HG02840 (cell line): ENCODE measurements around the gene TMEM131L.
"Not testable (repeated sequence)": the region's sequence is repeated elsewhere in the genome, so short reads cannot be mapped to it uniquely, and the experiment has no call there.

Experiments used
- ATAC-seq: cut with Tn5 transposase; IDR thresholded peaks from one replicate; pipeline ENCODE4 v1.9.1; 2021; ENCODE audit warnings: mild to moderate bottlenecking, moderate library complexity, moderate number of reproducible peaks; ENCODE audit not compliant: unreplicated experiment, low FRiP score

TMEM131L gene

DNA sequence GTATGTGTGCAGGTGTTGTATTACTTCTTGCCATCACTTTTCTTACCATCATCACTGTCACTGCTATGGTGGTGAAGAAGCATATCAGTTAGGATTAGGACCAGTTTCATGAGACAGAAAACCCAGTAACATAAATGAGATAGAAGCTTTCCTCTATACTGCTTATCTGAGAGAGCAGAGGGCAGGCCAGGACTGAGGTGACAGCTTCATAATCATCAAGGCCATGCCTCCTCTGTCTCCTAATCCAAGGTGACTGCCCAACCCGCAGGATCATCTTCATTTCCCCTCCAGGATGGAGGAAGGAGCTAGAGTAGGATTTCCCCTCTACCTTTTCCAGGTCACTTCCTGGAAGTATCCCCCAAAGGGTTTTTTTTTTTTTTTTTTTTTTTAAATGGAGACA, 35.4 kb downstream of the TMEM131L start:
- no peak for ATAC-seq

DNA sequence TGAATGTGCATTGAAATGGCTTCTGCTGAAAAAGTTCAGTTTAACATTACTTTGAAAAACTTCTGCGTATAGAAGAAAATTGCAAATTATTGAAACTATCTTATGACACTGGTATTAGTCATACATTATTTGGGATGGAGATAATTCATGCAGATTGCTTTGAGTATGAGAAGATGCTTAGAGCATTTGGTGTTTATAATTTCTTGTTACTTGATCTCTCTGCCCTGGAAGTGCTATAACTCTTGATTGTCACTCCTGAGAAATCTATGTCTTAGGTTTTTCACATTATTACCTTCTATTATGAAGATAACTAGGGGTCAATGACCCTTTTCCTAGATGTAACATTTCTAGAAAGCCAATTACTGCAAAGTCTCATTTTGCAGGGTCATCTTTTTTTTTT, 36.4 kb downstream of the TMEM131L start:
- ATAC-seq = no peak

DNA sequence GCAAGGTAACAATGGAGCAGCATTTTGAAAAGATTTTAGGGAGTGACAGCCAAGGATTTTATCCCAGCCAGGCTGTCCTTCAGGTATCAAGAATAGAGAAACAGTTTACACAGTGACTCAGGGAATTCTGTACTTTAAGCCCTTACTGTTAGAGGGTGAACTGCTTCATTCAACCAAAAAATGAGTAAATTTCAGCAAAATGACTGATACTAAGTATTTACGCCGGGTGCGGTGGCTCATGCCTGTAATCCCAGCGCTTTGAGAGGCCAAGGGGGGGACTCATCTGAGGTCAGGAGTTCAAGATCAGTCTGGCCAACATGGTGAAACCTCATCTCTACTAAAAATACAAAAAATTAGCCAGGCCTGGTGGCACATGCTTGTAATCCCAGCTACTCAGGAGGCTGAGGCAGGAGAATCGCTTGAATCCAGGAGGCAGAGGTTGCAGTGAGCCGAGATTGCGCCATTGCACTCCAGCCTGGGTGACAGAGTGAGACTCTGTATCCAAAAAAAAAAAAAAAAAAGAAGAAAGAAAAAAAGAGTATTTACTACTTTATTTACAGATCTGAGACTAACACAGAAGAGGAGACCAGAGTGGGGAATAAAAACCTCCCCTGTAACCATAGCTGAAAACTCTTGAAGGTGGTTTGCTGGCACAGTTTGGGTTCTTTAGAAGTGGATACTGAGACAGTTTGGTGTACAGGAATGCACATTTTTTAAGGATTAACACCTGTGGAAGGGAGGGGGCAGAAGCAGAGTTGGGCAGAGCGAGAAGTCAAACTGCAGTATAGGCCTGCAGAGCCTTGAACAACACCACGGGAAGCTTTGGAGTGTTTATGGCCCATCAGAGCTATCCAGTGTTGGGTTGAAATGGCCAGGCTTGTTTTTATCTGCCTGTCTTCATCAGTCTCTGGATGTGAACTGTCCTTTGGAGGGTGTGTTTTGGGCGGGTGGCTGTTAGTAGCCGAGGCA, 40.5 kb downstream of the TMEM131L start:
- no peak for ATAC-seq

DNA sequence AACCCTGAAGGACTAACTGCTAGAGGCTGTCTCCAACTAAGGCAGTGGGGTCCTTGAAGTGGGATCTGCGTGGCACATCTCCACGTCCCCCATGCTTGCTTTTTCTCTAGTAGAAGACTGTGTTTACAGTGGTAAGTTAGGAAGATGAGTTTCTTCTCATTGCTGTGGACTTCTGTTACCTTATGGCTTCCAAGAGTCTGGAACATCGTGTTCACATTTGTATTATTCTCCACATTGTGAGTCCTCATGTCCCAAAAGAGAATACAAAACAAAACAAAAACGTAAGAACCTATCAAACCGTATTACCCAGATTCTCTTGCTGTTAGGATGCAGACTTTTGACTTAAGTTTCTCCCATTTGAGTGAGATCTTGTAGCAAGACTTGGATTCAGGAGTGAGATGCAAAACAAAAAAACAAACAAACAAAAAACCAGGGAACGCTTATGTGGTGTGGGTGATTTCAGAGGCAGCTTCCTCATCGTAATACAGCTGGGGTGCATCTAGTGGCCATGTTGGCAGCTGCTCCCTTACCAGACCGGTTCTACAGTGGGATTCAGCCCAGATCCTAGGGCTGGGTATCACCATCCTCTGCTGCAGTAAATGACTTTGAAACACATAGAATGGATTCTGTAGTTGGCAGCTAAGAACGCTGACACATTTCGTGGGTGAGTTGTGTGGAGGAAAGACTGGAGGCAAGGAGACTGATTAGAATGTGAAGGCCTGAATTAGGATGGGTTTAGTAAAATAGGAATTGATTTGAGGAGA, 41.3 kb downstream of the TMEM131L start:
- no peak for ATAC-seq

DNA sequence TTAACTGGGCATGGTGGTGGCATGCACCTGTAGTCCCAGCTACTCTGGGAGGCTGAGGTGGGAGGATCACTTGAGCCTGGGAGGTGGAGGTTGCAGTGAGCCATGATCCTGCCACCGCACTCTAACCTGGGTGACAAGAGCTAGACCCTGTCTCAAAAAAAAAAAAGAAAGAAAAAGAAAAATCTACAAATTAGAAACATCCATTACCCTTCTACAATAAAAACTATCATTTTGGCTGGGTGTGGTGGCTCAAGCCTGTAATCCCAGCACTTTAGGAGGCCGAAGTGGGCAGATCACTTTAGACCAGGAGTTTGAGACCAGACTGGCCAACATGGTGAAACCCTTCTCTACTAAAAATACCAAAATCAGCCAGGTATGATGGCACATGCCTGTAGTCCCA, 43.1 kb downstream of the TMEM131L start:
- not testable (repeated sequence) for ATAC-seq

DNA sequence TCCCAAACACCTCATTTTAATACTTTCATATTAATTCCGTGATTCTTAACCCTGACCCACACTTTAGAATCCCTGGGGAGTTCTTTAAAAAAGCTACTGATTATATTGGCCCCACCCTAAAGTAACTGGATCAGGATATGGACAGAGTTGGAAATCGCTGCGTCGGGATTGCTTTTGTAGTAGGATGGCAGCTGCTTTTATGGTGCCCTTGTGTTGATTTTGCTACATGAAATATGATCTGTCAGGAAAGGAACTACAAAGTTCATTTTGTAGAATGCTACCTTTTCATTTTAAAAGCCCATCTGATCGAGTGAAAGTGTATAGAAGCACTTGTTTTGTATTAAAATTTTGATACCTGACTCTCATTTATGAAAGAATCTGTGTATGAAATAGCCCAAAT, 43.6 kb downstream of the TMEM131L start:
- ATAC-seq = no peak

DNA sequence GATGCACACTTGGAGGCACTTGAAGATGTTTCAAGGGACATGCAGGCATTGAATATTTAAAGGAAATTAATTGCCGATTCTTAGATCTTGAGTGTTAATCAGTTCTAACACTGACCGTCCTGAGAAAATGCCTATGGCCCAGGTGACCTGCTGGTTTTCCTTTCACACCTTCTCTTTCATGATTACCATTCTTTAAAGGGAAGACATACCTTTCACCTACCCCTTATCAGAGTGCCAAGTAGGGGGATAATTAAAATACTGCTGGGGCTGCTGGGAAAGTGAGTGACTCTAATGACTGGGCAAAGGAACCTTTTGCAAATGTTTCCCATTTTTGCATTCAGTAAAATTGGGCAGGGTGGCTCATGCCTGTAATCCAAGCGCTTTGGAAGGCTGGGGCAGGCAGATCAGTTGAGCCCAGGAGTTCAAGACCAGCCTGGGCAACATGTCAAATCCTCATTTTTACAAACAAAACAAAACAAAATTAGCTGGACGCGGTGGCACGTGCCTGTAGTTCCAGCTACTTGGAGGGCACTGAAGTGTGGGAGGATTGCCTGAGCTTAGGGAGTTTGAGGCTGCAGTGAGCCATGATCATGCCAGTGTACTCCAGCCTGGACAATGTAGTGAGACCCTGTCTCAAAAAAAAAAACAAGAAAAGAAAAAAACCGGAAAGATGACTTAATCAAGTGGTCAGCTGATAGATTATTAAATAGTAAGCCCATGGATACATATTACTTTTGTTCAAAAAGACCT, 44.3 kb downstream of the TMEM131L start:
- ATAC-seq = no peak

DNA sequence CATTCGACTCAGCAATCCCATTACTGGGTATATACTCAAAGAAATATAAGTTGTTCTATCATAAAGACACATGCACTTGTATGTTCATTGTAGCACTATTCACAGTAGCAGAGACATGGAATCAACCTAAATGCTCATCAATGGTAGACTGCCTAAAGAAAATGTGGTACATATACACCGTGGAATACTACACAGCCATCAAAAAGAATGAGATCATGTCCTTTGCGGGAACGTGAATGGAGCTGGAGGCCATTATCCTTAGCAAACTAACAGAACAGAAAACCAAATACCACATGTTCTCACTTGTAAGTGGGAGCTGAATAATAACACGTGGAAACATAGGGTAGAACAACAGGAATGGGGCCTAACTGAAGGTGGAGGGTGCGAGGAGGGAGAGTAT, 44.9 kb downstream of the TMEM131L start:
- ATAC-seq = no peak

DNA sequence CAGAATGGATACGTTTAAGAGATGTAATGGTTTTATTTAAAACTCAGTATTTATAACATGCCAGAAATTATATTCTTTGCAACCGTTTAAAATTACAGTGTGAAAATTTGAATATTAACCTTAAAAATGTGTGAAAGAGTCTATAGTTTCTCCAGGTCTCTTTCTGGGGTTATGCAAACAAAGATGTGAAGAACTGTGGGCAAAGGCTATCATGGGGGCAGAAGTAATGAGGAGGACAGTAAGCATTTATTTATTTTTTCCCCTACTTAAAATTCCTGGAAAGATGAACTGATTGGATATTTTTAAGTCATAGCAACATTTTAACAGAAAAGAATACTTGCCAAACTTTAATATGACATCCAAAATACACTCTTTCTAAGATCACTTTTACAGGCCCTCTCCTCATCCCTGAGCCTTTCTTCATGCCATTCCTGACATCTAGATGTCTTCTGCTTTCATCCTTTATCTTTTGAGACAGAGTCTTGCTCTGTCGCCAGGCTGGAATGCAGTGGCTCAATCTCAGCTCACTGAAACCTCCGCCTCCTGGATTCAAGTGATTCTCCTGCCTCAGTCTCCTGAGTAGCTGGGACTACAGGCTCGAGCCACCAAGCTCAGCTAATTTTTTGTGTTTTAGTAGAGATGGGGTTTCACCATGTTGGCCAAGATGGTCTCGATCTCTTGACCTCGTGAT, 46.1 kb downstream of the TMEM131L start:
- no peak for ATAC-seq

DNA sequence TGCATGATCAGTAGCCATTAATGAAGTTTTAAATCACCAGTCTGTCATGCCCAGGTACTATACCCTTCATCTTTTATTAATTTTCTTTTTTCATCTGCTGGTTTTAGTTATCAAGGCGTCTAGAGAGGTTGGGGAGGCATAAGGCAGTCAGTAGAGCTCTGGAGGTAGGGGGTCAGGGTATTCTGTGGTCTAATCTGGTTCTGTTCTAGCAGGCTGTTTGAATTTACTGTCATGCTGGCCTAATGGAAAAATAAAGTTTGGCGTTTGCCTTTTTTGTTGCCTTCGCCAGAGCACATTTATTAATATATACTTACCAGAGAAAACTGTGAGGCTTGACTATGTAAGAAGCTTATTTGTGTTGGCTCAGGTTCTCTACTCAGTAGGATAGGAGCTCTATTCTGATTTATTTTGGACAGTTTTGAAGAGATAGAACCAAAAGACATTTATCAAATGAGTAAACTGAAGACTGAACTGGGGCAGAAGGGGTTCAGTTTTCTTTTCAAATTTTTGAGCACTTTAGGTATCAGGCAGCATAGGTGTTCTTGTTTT, 46.9 kb downstream of the TMEM131L start:
- ATAC-seq = no peak

DNA sequence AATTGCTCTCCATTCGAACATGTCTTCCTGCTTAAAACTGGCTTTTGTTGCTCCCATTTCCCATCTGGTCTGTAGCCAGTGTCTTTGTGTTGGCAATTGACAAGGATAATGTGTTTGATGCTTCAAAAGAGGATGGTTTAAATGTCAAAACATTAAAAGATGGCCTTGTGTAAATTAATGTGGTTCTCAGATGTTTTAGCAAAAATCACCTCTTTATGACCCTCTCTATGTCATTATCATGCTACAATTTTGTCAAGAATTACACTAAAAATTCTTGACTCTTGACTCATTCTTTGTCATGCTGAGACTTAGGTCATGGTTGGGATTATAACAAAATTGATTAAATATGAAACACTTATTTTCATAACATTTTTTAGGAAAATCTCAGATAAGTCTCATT, 47.4 kb downstream of the TMEM131L start:
- no peak for ATAC-seq

DNA sequence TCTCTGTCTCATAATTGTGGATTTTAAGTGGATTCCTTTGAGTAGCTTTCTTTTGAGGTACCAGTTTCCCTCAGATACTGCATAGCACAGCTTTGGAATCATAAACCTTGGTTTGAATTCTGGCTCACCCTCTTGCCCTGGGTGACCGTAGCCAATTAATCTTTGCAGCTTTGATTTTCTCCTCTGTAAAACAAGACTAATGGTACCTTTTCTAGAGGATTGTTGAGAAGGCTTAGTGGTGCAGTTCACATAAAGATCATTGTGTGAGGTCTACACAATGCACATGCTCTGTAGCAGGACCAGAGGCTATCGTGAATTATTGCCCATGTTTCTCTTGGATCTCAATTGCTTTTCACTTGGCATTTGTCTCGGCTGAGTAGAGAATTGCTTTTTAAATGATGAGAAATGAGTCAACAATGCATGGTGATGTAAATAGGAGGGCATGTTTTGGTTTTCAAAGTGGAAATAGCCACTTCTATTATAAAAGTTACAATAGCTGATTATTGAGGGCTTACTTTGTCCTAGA, 47.9 kb downstream of the TMEM131L start:
- ATAC-seq = no peak

DNA sequence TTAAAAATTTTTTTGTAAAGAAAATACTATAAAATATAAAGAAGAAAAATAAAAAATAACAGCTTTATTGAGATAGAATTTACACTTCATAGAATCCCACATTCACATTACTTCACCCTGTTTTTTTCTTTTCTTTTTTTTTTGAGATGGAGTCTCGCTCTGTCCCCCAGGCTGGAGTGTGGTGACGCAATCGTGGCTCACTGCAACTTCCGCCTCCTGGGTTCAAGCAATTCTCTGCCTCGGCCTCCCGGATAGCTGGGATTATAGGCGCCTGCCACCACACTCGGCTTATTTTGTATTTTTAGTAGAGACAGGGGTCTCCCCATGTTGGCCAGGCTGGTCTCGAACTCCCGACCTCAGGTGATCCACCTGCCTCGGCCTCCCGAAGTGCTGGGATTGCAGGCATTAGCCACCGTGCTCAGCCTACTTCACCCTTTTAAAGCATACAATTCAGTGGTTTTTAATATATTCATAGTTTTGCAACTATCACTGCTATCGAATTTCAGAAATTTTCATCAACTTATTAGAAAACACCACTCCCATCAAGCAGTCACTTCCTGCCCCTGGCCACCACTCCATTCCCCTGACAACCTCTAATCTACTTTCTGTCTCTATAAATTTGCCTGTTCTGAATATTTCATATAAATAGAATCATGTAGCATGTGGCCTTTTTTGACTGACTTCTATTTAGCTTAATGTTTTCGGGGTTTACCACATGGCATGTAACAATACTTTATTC, 48.7 kb downstream of the TMEM131L start:
- ATAC-seq = no peak

DNA sequence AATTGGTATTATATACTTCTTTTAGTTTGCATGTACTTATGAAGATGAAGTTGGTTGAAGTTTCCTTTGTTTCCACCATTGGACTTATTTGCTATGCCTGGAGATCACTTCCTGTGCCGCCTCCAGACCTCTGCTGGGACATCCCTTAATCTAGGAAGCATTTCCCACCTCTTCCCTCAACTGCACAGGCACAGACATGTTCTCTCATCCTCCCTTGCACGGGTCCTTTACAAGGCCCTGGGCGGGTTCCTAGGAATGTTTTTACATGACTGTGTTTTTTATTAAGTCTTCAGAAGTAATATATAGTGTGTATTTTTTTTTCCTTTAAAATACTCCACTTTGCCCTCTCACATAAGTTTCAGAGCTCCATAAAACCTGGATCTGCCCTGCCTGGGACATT, 51.0 kb downstream of the TMEM131L start:
- no peak for ATAC-seq

DNA sequence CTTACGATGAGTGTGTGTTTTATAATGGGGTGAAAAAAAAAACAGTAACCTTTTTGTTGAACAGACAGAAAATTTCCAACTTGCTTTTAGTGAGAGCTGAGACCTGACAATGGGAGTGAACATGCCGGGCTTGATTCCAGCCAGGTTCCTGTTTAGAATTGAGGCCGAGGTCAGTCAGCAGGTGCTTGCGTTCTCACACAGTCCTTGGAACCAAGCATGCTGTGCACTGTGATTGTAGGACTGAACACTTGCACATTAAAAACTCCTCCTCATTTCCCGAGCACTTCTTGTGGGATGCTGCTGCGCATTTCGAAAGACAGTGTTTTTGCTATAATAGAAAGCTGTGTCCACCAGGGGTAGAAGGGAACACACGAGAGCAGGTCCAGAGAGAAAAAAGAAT, 51.8 kb downstream of the TMEM131L start:
- no peak for ATAC-seq

DNA sequence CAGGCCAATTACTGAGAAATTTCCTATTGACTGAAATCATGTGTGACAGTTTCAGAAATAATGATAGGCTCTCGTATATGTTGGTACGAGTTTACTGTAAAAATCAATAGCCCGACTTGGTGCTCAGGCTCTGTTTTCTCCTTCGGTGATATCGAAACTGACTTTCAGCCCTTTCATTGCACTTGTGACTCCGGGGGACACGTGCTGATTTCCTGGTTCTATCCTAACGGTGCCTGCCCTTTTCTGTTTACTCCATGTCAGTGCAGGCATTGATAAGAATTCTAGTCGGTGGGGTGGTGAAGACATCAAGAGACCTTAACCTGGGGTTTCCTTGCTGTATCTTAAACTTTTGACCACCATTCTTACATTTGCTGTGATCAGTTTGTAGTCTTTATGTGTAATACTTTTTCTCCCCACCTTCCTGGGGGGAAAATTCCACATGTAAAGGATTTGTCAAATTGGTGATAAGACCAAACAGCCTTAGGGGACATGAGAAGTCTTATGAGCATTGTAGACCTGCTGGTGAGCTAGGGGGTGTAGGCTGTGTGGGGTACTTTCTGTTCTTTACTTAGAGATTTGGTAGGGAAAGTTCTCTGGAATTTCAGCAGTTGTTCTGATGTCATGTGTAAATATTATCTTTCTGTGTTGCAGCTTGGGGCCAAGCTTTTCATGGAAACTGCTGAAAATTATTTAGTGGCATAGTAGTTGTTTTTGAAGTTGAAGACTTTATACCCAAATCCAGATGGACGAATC, 52.7 kb downstream of the TMEM131L start:
- ATAC-seq = no peak

DNA sequence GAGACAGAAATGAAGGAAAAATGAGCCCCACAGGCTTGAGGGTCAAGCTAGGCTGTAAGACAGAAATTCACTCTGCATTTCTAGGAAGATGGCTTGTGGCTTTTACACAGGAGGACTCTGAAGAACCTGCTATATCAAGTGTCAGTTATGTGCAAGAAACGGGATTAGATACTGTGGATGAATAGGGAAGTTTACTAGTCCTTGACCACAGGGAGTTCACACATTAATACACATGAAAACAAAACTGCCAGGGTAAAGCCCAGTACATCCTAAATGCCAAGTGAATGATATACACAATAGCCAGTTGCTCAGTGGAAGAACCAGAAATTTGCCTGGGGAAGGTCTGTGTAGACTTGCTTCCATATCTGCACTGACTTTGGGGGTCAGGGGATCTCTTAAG, 53.5 kb downstream of the TMEM131L start:
- no peak for ATAC-seq

DNA sequence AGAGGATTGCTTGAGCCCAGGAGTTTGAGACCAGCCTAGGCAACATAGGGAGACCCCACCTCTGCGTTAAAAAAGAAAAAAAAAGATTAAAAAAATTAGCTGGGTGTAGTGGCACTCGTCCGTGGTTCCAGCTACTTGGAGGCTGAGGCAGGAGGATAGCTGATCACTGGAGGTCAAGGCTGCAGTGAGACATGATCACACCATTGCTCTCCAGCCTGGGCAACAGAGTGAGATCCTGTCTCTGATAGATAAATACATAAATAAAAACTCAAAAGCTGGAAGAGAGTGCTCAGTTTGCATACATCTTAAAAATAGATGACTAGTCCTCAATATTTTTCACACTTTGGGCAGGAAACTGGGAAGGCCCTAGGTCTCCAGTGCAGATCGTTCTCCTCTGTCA, 54.1 kb downstream of the TMEM131L start:
- ATAC-seq = no peak
